ENCODE measurements around the gene MACF1. TPM values are rescaled to one million over a fixed set of nuclear protein-coding genes. Genes with fewer than 3 reads are reported as not detected.

Gene MACF1
- total and polyA plus RNA-seq, 2 of the 13 experiments (the other 11 are each of a cell fraction or from before 2014, with no cell fraction given), result 36.7 to 65.4 TPM

DNA sequence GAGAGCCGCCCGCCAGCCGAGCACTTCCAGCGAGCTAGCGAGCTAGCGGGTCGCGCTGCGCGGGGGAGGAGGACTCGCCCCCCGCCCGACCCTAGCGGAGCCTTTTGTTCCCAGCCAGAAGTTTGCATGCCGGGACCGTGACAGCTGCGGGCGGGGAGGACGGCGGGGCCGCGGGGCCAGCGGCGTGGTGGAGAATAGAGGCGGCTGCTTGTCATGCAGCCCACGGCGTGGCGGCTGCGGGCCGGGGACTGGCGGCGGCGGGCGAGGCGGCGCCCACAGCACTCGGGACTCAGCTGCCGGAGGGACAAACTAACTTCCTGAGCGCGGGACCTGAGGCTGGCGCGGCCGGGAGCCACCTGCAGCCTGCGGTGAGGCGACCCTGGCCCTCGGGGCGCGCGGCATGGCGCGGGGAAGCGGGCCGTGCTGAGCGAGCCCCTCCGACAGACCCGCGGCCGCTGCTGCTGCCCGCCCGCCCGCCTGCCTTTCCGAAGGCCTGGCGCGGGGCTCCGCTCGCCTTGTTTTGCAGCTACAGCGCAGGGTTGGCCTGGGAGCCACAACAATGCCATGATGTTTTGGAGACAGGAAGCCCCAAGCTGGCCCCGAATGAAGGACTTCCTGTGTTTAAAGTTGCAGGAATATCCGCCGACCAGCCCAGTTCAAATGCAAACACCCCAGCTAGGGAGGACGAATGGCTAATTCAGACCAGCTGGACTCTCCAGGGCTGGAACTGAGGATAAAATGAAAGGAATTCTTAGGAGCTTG, 204.7 kb downstream of the MACF1 start (continued):
- TF ChIP-seq ZNF552 (CRISPR knock-in tag; IDR thresholded peaks at IDR 0.05; ENCODE audit: borderline replicate concordance) (no peak), NCOA1 (CRISPR knock-in tag; IDR thresholded peaks at IDR 0.05) (no peak), TCF12 (IDR thresholded peaks at IDR 0.05) (no peak), TCF12 (CRISPR knock-in tag; IDR thresholded peaks at IDR 0.05) (no peak), HES4 (CRISPR knock-in tag; IDR thresholded peaks at IDR 0.05; ENCODE audit: borderline replicate concordance) (no peak), NFYC (CRISPR knock-in tag; IDR thresholded peaks at IDR 0.05) (no peak), ZFAT (CRISPR knock-in tag; conservative IDR thresholded peaks at IDR 0.05) (no peak), SNAPC2 (CRISPR knock-in tag; IDR thresholded peaks at IDR 0.05) (no peak), GZF1 (CRISPR knock-in tag; IDR thresholded peaks at IDR 0.05) (no peak), HNRNPL (IDR thresholded peaks at IDR 0.05; ENCODE audit: low read depth, low read length) (no peak), STAT5B (CRISPR knock-in tag; IDR thresholded peaks at IDR 0.05) (no peak), ZNF616 (CRISPR knock-in tag; IDR thresholded peaks at IDR 0.05; ENCODE audit: low read depth) (no peak), MTA1 (CRISPR knock-in tag; IDR thresholded peaks at IDR 0.05; ENCODE audit: borderline replicate concordance) (peak; percentile 37; the same call in 1 of the 2 replicates), ARNT2 (CRISPR knock-in tag; IDR thresholded peaks at IDR 0.05; ENCODE audit: low read depth) (no peak), ZNF12 (CRISPR knock-in tag; IDR thresholded peaks at IDR 0.05) (no peak), ZNF563 (CRISPR knock-in tag; IDR thresholded peaks at IDR 0.05) (no peak), PHF5A (CRISPR knock-in tag; IDR thresholded peaks at IDR 0.05; ENCODE audit: low read depth, unreplicated experiment) (no peak), ZNF274 (CRISPR knock-in tag; IDR thresholded peaks at IDR 0.05) (no peak), ZNF205 (CRISPR knock-in tag; IDR thresholded peaks at IDR 0.05) (no peak), PHB2 (IDR thresholded peaks at IDR 0.05; ENCODE audit: partially characterized antibody) (no peak), ZMAT3 (CRISPR knock-in tag; conservative IDR thresholded peaks at IDR 0.05) (no peak; the same call in none of the 2 replicates)
- TF ChIP-seq, protein P1, sequence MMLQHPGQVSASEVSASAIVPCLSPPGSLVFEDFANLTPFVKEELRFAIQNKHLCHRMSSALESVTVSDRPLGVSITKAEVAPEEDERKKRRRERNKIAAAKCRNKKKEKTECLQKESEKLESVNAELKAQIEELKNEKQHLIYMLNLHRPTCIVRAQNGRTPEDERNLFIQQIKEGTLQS (CRISPR knock-in tag; IDR thresholded peaks at IDR 0.05), result no peak
- TF ChIP-seq, protein P2, sequence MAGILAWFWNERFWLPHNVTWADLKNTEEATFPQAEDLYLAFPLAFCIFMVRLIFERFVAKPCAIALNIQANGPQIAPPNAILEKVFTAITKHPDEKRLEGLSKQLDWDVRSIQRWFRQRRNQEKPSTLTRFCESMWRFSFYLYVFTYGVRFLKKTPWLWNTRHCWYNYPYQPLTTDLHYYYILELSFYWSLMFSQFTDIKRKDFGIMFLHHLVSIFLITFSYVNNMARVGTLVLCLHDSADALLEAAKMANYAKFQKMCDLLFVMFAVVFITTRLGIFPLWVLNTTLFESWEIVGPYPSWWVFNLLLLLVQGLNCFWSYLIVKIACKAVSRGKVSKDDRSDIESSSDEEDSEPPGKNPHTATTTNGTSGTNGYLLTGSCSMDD (CRISPR knock-in tag; IDR thresholded peaks at IDR 0.05), result no peak
- TF ChIP-seq, protein P3, sequence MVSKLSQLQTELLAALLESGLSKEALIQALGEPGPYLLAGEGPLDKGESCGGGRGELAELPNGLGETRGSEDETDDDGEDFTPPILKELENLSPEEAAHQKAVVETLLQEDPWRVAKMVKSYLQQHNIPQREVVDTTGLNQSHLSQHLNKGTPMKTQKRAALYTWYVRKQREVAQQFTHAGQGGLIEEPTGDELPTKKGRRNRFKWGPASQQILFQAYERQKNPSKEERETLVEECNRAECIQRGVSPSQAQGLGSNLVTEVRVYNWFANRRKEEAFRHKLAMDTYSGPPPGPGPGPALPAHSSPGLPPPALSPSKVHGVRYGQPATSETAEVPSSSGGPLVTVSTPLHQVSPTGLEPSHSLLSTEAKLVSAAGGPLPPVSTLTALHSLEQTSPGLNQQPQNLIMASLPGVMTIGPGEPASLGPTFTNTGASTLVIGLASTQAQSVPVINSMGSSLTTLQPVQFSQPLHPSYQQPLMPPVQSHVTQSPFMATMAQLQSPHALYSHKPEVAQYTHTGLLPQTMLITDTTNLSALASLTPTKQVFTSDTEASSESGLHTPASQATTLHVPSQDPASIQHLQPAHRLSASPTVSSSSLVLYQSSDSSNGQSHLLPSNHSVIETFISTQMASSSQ (IDR thresholded peaks at IDR 0.05; ENCODE audit: low read depth), result no peak
- TF ChIP-seq, protein P3 (CRISPR knock-in tag; IDR thresholded peaks at IDR 0.05; ENCODE audit: borderline replicate concordance), result 0 out of 2 replicates have a peak, but pooled peaks have one; percentile 24
- TF ChIP-seq, protein P4, sequence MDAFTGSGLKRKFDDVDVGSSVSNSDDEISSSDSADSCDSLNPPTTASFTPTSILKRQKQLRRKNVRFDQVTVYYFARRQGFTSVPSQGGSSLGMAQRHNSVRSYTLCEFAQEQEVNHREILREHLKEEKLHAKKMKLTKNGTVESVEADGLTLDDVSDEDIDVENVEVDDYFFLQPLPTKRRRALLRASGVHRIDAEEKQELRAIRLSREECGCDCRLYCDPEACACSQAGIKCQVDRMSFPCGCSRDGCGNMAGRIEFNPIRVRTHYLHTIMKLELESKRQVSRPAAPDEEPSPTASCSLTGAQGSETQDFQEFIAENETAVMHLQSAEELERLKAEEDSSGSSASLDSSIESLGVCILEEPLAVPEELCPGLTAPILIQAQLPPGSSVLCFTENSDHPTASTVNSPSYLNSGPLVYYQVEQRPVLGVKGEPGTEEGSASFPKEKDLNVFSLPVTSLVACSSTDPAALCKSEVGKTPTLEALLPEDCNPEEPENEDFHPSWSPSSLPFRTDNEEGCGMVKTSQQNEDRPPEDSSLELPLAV (CRISPR knock-in tag; conservative IDR thresholded peaks at IDR 0.05; ENCODE audit: low read depth), result no peak

All from HepG2 (cell line).